Esophagus muscularis mucosa (tissue), 4 donors: ENCODE measurements around the gene ZNF862. TPM values are rescaled to one million over a fixed set of nuclear protein-coding genes. Genes with fewer than 3 reads are reported as not detected.
A peak's percentile ranks its signal among the peaks of the same experiment; 100 is the strongest.

Experiments used
- DNase-seq: peaks from one replicate; pipeline ENCODE4 v3.0.0-alpha.2; 2017; ENCODE audit errors: extremely low spot score
- H3K27ac ChIP-seq, 4 donors: fragments of 200-600 bp; sonication (generic); replicated peaks in 1 of 4; 1 replicate in 3 of 4; 2 replicates in 1 of 4; pipeline ENCODE4 v1.5.1; 2016 to 2019; ENCODE audit warnings: mild to moderate bottlenecking in 1 of 4
- H3K27me3 ChIP-seq, 4 donors: fragments of 200-600 bp; sonication (generic); one replicate each; pipeline versions ENCODE4 v1.5.1 to v1.6.0; 2016 to 2019
- H3K36me3 ChIP-seq, 4 donors: fragments of 200-600 bp; sonication (generic); one replicate each; pipeline ENCODE4 v1.5.1; 2016 to 2019
- H3K4me1 ChIP-seq, 4 donors: fragments of 200-600 bp; sonication (generic); one replicate each; pipeline ENCODE4 v1.5.1; 2016 to 2019
- H3K4me3 ChIP-seq, 4 donors: fragments of 200-600 bp; sonication (generic); 1 replicate in 2 of 4; 2 replicates in 2 of 4; pipeline ENCODE4 v1.5.1; 2016 to 2019; ENCODE audit warnings: mild to moderate bottlenecking in 4 of 4, moderate library complexity in 1 of 4
- H3K9me3 ChIP-seq, 4 donors: fragments of 200-600 bp; sonication (generic); 1 replicate in 3 of 4; 2 replicates in 1 of 4; pipeline ENCODE4 v1.5.1; 2016 to 2019
- EP300 ChIP-seq: sonication (generic); formaldehyde crosslinking; IDR thresholded peaks from one replicate; pipeline ENCODE4 v1.6.1; 2017; ENCODE audit warnings: antibody characterized with exemption
- POLR2A ChIP-seq: fragments of 450-650 bp; IDR thresholded peaks from one replicate; pipeline ENCODE4 v1.6.1; 2017; ENCODE audit warnings: antibody characterized with exemption, moderate library complexity, mild to moderate bottlenecking, low read depth
- POLR2AphosphoS5 ChIP-seq, 2 donors: sonication (generic); formaldehyde crosslinking; IDR thresholded peaks; one replicate each; pipeline ENCODE4 v1.6.1; 2017; ENCODE audit warnings: antibody characterized with exemption in 2 of 2
- WGBS: methylation state at CpG from one replicate; pipeline ENCODE4 v1.1.5; 2018; 5-methylcytosine and 5-hydroxymethylcytosine counted together
- intact Hi-C: fragments of 100-400 bp; cut with DNase I; formaldehyde crosslinking; loops from one replicate; pipeline ENCODE4 v1.15.1; 2023
- total RNA-seq, 4 donors: library from RNA; depleted of rRNA; stranded (reverse); fragments of >200 nt; gene quantifications; one replicate each; pipeline versions ENCODE4 v1.1.0 to v1.2.1, GENCODE V29; 2016
- TF ChIP-seq, protein P1 (sequence below), 3 experiments: fragments of 200-600 bp in 2 of 3; fragments of 450-650 bp in 1 of 3; sonication (generic) in 2 of 3; IDR thresholded peaks; one replicate each; pipeline ENCODE4 v1.5.1; 2017 to 2019; ENCODE audit warnings: antibody characterized with exemption in 3 of 3, mild to moderate bottlenecking in 2 of 3, moderate library complexity in 1 of 3

ZNF862 gene
- total RNA-seq, 4 donors from 2014 or later = 9.1 to 17.1 (median 13.3) TPM

DNA sequence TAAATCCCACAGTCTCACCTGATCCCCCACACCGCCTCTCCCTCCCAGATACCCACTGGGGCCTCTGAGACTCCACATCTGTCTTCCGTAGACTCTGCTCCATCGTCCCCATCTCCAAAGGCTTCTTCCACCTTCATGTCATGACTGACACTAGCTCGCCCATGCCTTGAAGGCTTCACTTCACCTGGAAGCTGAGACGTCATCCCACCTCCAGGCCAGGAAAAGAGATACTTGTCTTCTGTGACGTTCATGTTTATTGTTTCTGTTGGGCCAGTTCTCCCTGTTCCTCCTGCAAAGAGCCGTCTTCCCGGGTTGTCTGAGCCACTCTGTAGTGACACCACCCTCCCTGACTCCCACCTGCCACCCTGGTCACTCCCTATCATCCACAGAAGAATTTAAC is 3.6 kb upstream of the ZNF862 start:
- intact Hi-C loops = no loop called here
- WGBS = 83% methylated on average over 8 of the region's 8 CpGs
- Histone ChIP-seq H3K27me3 (peaks cover 0 to 32% (median 0%) of the 10 kb centered on the region in 4 donors), H3K27ac (no peak overlapping the region), H3K9me3 (no peaks in the 10 kb centered on the region), H3K36me3 (no peaks in the 10 kb centered on the region), H3K4me1 (peaks cover 9 to 16% (median 14%) of the 10 kb centered on the region in 4 donors), H3K4me3 (no peak overlapping the region)
- DNase-seq = no peak
- TF ChIP-seq POLR2A = no peak
- no peak for TF ChIP-seq EP300
- TF ChIP-seq POLR2AphosphoS5 (IDR thresholded peaks at IDR 0.05) = no peak
- TF ChIP-seq, protein P1, sequence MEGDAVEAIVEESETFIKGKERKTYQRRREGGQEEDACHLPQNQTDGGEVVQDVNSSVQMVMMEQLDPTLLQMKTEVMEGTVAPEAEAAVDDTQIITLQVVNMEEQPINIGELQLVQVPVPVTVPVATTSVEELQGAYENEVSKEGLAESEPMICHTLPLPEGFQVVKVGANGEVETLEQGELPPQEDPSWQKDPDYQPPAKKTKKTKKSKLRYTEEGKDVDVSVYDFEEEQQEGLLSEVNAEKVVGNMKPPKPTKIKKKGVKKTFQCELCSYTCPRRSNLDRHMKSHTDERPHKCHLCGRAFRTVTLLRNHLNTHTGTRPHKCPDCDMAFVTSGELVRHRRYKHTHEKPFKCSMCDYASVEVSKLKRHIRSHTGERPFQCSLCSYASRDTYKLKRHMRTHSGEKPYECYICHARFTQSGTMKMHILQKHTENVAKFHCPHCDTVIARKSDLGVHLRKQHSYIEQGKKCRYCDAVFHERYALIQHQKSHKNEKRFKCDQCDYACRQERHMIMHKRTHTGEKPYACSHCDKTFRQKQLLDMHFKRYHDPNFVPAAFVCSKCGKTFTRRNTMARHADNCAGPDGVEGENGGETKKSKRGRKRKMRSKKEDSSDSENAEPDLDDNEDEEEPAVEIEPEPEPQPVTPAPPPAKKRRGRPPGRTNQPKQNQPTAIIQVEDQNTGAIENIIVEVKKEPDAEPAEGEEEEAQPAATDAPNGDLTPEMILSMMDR (IDR thresholded peaks at IDR 0.05) = no peak

- intact Hi-C loops = loop anchor here (5.0 kb wide), 2 partner anchors 36 to 124 kb away; partner anchors contain the start of gene ATP6V0E2
- no peaks in the 10 kb centered on the region for H3K9me3 ChIP-seq
- H3K27me3 ChIP-seq = peaks cover 0 to 23% (median 0%) of the 10 kb centered on the region in 4 donors
- H3K4me1 ChIP-seq = peaks cover 10 to 21% (median 17%) of the 10 kb centered on the region in 4 donors
- H3K4me3 ChIP-seq = no peak overlapping the region
- DNase-seq = no peak
- H3K36me3 ChIP-seq = no peaks in the 10 kb centered on the region
- WGBS = 50% methylated on average over 1 of the region's 1 CpG
- no peak for TF ChIP-seq EP300
- TF ChIP-seq, protein P1 (IDR thresholded peaks at IDR 0.05) = no peak
- no peak for TF ChIP-seq POLR2A
- no peak for TF ChIP-seq POLR2AphosphoS5 (IDR thresholded peaks at IDR 0.05)
- H3K27ac ChIP-seq = no peak overlapping the region
Observed at GRCh38 chr7:149836434-149836833, 1.7 kb upstream of the ZNF862 start.

DNA sequence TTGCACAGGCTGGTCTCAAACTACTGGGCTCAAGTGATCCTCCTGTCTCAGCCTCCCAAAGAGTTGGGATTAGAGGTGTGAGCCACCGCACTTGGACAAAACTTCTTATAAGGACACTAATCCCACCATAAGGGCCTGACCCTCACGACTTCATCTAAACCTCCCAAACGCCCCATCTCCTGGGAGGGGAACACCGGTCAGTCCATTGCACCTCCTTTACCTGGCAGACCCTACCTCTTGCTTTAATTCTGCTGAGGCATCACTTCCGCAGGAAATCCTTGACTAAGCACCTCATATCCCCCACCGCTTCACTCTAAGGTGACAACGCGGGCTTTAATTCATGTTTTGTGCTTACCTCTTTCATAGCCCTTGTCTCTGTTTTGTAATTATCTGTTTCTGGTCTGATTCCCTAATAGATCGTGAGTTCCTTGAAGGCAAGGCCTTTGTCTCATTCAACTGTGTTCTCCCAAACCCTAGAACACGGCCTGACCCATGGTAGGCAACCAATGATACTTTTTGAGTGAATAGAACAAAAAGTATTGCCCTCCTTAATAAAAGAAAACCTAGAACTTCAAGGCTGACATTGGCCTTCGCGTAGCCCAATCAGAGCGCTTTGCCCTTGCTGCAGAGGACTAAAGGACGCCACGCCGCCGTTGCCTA is 481 bp upstream of the ZNF862 start:
- Histone ChIP-seq H3K27me3 (peaks cover 0 to 16% (median 0%) of the 10 kb centered on the region in 4 donors), H3K9me3 (no peaks in the 10 kb centered on the region), H3K36me3 (no peaks in the 10 kb centered on the region), H3K4me3 (peak overlapping the region in 3 of 4 donors; percentile 86 to 99 (median 96)), H3K27ac (peak overlapping the region in 3 of 4 donors; percentile 94 to 97 (median 95)), H3K4me1 (peaks cover 10 to 21% (median 17%) of the 10 kb centered on the region in 4 donors)
- intact Hi-C loops = loop anchor here (5.0 kb wide), 2 partner anchors 35 to 125 kb away; partner anchors contain the start of gene ATP6V0E2
- TF ChIP-seq POLR2AphosphoS5 (IDR thresholded peaks at IDR 0.05) = no peak
- TF ChIP-seq POLR2A = no peak
- no peak for DNase-seq
- 34% methylated on average over 16 of the region's 17 CpGs for WGBS

- Histone ChIP-seq H3K9me3 (no peaks in the 10 kb centered on the region), H3K4me3 (peak overlapping the region; percentile 86 to 99 (median 98)), H3K27me3 (peaks cover 0 to 3% (median 0%) of the 10 kb centered on the region in 4 donors), H3K36me3 (no peaks in the 10 kb centered on the region), H3K27ac (peak overlapping the region; percentile 94 to 98 (median 96)), H3K4me1 (peaks cover 10 to 21% (median 17%) of the 10 kb centered on the region in 4 donors)
- intact Hi-C loops = loop anchor here (5.0 kb wide), 2 partner anchors 33 to 127 kb away; partner anchors contain the start of gene ATP6V0E2
- TF ChIP-seq POLR2A (no peak), EP300 (no peak), POLR2AphosphoS5 (IDR thresholded peaks at IDR 0.05) (no peak)
- TF ChIP-seq, protein P1 (IDR thresholded peaks at IDR 0.05) = no peak
- WGBS = 14% methylated on average over 6 of the region's 6 CpGs
- no peak for DNase-seq
Observed at GRCh38 chr7:149838992-149839408, 825 bp downstream of the ZNF862 start.

DNA sequence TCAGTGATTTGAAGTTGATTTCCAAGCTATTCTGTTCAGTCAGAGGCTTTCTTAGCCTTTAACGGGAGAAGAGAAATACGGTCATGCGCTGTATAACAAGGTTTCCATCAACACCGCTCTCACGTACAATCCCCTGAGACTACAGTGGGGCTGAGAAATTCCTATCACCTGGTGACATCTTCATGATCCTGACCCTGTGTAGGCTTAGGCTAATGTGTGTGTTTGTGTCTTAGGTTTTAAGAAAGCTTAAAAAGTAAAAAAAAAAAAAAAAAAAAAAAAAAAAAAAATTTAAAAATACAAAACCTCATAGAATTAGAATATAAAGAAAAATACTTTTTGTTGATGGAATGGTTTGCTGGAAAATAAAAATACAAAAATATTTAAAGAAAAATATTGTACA is 1.8 kb downstream of the ZNF862 start:
- TF ChIP-seq POLR2A (no peak), EP300 (no peak), POLR2AphosphoS5 (IDR thresholded peaks at IDR 0.05) (no peak)
- TF ChIP-seq, protein P1 (IDR thresholded peaks at IDR 0.05) = no peak
- Histone ChIP-seq H3K27me3 (no peaks in the 10 kb centered on the region), H3K27ac (no peak overlapping the region), H3K4me3 (no peak overlapping the region), H3K36me3 (peaks cover 0 to 5% (median 3%) of the 10 kb centered on the region in 4 donors), H3K4me1 (peaks cover 10 to 21% (median 17%) of the 10 kb centered on the region in 4 donors), H3K9me3 (no peaks in the 10 kb centered on the region)
- WGBS = 90% methylated on average over 5 of the region's 5 CpGs
- intact Hi-C loops = loop anchor here (5.0 kb wide), 2 partner anchors 32 to 128 kb away; partner anchors contain the start of gene ATP6V0E2
- no peak for DNase-seq
